OCI-LY7 (cell line): ENCODE results near the gene ANKRD26. TPM values are rescaled to one million over a fixed set of nuclear protein-coding genes. Genes with fewer than 3 reads are reported as not detected.
A peak's percentile ranks its signal among the peaks of the same experiment; 100 is the strongest.

Source experiments
- BruUV-seq: library from RNA; stranded (reverse); fragments of 400-500 nt; replicated peaks from 2 replicates; lab custom pipeline; 2021; lab: Mats Ljungman, UMichigan
- CTCF ChIA-PET: fragments of 300-600 bp; sonication (Branson Sonifier 250); formaldehyde crosslinking; loops from one replicate; lab custom pipeline; 2022; ENCODE audit warnings: antibody characterized with exemption; ENCODE audit not compliant: unreplicated experiment; lab: Charles Lee
- POLR2A ChIA-PET: fragments of 300-600 bp; sonication (Branson Sonifier 250); formaldehyde crosslinking; loops from one replicate; lab custom pipeline; 2022; ENCODE audit warnings: antibody characterized with exemption; lab: Charles Lee
- DNase-seq: peaks from one replicate; pipeline ENCODE4 v3.0.0-alpha.2; 2015; ENCODE audit warnings: low spot score
- H2AFZ ChIP-seq: fragments of 200-600 bp; sonication (generic), shearing (Covaris generic); 2 replicates; pipeline ENCODE4 v1.6.1; 2014; ENCODE audit warnings: mild to moderate bottlenecking, antibody characterized with exemption, low read length, moderate library complexity
- H3K27ac ChIP-seq: fragments of 200-600 bp; sonication (generic); 2 replicates; pipeline ENCODE4 v1.5.1; 2014; ENCODE audit warnings: mixed run types, low read depth, mild to moderate bottlenecking, moderate library complexity, low read length, inconsistent platforms; ENCODE audit not compliant: poor library complexity, severe bottlenecking
- H3K36me3 ChIP-seq: fragments of 200-600 bp; sonication (generic); 2 replicates; pipeline ENCODE4 v1.6.1; 2014; ENCODE audit warnings: mild to moderate bottlenecking, antibody characterized with exemption, low read length, moderate library complexity, mixed read lengths; ENCODE audit not compliant: insufficient read depth
- H3K4me1 ChIP-seq: fragments of 200-600 bp; sonication (generic); 2 replicates; pipeline ENCODE4 v1.5.1; 2014; ENCODE audit warnings: mild to moderate bottlenecking, low read length; ENCODE audit not compliant: insufficient read depth, poor library complexity, severe bottlenecking
- H3K4me2 ChIP-seq: fragments of 200-600 bp; sonication (generic); 2 replicates; pipeline ENCODE4 v1.6.1; 2014; ENCODE audit warnings: mild to moderate bottlenecking, low read length
- H3K4me3 ChIP-seq: fragments of 200-600 bp; sonication (generic); 2 replicates; pipeline ENCODE4 v1.5.1; 2014; ENCODE audit warnings: mild to moderate bottlenecking, low read depth, low read length; ENCODE audit not compliant: poor library complexity, severe bottlenecking
- H3K79me2 ChIP-seq: fragments of 200-600 bp; sonication (generic); 2 replicates; pipeline ENCODE4 v1.6.1; 2016; ENCODE audit warnings: low read depth, mild to moderate bottlenecking, low read length, moderate library complexity, mixed read lengths; ENCODE audit not compliant: insufficient read depth
- H3K9me2 ChIP-seq: fragments of 200-600 bp; sonication (generic); 2 replicates; pipeline ENCODE4 v1.6.1; 2016; ENCODE audit warnings: mild to moderate bottlenecking, low read length, mixed read lengths; ENCODE audit not compliant: insufficient read depth
- H3K9me3 ChIP-seq: fragments of 200-600 bp; sonication (generic); 2 replicates; pipeline ENCODE4 v1.6.1; 2014; ENCODE audit warnings: mild to moderate bottlenecking, mixed run types, low read length, mixed read lengths
- H4K20me1 ChIP-seq: fragments of 200-600 bp; sonication (generic); 2 replicates; pipeline ENCODE4 v1.6.1; 2014; ENCODE audit warnings: mild to moderate bottlenecking, antibody characterized with exemption, low read length, moderate library complexity, mixed read lengths; ENCODE audit not compliant: insufficient read depth
- EZH2phosphoT487 ChIP-seq: fragments of 200-600 bp; sonication (generic); IDR thresholded peaks from 2 replicates; pipeline ENCODE4 v1.6.1; 2018; ENCODE audit warnings: low read depth, borderline replicate concordance, mild to moderate bottlenecking, mixed run types, antibody characterized with exemption, low read length, moderate library complexity, mixed read lengths
- intact Hi-C: fragments of 100-400 bp; cut with micrococcal nuclease; formaldehyde crosslinking; loops from one replicate; pipeline ENCODE4 v1.10.0; 2022; ENCODE audit not compliant: unreplicated experiment
- total RNA-seq, 2 experiments: library from RNA; depleted of rRNA in 1 of 2; stranded (reverse); fragments of >200 nt in 1 of 2; shearing (Covaris generic) in 1 of 2; gene quantifications; 2 replicates each; pipeline ENCODE4 v1.2.3, GENCODE V29; 2014 to 2022
- TF ChIP-seq, protein P1 (sequence below): fragments of 200-600 bp; sonication (generic); conservative IDR thresholded peaks from 2 replicates; pipeline ENCODE4 v1.5.1; 2014; ENCODE audit warnings: mild to moderate bottlenecking, antibody characterized with exemption, low read length, moderate library complexity, mixed read lengths

ANKRD26 gene
- total RNA-seq, 2 experiments from 2014 or later: 8.6 to 13.8 TPM

DNA sequence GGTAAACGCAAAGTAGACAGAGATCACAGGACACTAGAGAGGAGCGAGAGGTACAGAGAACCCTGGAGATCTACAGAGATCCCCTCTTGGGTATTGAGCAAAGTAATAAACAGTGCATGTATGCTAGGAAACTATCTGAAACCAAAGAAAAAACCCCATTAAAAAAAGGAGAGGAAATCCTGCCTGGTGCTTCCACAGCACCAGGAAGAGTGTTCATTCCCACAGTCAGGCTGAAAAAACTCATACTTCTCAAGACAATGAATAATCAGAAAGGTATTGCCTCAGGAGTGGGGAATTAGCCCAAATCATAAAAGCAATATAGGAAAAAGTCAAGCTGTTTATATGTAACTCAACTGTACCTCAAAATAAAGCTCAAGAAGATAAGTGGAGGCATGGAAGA, 59.1 kb downstream of the ANKRD26 start:
- intact Hi-C loops: no loop called here
- ChIA-PET CTCF (no interaction called here), POLR2A (interaction anchor here (0.6 to 0.8 kb wide), 2 partner anchors 83 to 110 kb away, joined by 3 to 4 read pairs; no protein-coding TSS in a partner anchor)
- no peak overlapping the region for H3K27ac ChIP-seq
- H2AFZ ChIP-seq: no peak overlapping the region
- no peaks in the 10 kb centered on the region for H3K4me1 ChIP-seq
- no peaks in the 10 kb centered on the region for H3K9me2 ChIP-seq
- BruUV-seq: no TSS peak
- no peaks in the 10 kb centered on the region for H3K9me3 ChIP-seq
- no peak for DNase-seq
- peaks cover 48% of the 10 kb centered on the region for H3K36me3 ChIP-seq
- no peak for TF ChIP-seq EZH2phosphoT487
- TF ChIP-seq, protein P1, sequence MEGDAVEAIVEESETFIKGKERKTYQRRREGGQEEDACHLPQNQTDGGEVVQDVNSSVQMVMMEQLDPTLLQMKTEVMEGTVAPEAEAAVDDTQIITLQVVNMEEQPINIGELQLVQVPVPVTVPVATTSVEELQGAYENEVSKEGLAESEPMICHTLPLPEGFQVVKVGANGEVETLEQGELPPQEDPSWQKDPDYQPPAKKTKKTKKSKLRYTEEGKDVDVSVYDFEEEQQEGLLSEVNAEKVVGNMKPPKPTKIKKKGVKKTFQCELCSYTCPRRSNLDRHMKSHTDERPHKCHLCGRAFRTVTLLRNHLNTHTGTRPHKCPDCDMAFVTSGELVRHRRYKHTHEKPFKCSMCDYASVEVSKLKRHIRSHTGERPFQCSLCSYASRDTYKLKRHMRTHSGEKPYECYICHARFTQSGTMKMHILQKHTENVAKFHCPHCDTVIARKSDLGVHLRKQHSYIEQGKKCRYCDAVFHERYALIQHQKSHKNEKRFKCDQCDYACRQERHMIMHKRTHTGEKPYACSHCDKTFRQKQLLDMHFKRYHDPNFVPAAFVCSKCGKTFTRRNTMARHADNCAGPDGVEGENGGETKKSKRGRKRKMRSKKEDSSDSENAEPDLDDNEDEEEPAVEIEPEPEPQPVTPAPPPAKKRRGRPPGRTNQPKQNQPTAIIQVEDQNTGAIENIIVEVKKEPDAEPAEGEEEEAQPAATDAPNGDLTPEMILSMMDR: no peak
- H3K79me2 ChIP-seq: no peaks in the 10 kb centered on the region
- no peak overlapping the region for H3K4me3 ChIP-seq
- no peaks in the 10 kb centered on the region for H4K20me1 ChIP-seq
- H3K4me2 ChIP-seq: no peak overlapping the region

DNA sequence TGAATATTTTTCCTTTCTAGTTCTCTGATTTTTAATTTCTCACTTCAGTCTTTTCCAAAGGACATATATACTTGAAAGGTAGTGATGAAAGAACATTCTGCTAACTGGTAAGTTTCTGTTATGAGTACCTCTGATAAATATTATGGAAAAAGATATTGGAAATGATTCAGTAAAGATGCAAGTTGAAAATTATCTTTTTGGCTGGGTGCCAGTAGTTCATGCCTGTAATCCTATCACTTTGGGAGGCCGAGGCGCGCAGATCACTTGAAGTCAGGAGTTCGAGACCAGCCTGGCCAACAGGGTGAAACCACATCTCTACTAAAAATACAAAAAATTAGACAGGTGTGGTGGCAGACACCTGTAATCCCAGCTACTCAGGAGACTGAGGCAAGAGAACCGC, 62.1 kb downstream of the ANKRD26 start:
- Histone ChIP-seq H3K79me2 (no peaks in the 10 kb centered on the region), H3K36me3 (peaks cover 58% of the 10 kb centered on the region), H4K20me1 (no peaks in the 10 kb centered on the region), H3K4me1 (no peaks in the 10 kb centered on the region), H3K9me3 (no peaks in the 10 kb centered on the region), H3K9me2 (no peaks in the 10 kb centered on the region), H3K4me3 (no peak overlapping the region), H2AFZ (no peak overlapping the region), H3K4me2 (no peak overlapping the region), H3K27ac (no peak overlapping the region)
- ChIA-PET POLR2A (interaction anchor here (0.5 kb wide), 1 partner anchor 1324 kb away, joined by 3 read pairs; no protein-coding TSS in a partner anchor), CTCF (no interaction called here)
- intact Hi-C loops: no loop called here
- no peak for DNase-seq
- TF ChIP-seq EZH2phosphoT487: no peak
- TF ChIP-seq, protein P1: no peak
- no TSS peak for BruUV-seq

DNA sequence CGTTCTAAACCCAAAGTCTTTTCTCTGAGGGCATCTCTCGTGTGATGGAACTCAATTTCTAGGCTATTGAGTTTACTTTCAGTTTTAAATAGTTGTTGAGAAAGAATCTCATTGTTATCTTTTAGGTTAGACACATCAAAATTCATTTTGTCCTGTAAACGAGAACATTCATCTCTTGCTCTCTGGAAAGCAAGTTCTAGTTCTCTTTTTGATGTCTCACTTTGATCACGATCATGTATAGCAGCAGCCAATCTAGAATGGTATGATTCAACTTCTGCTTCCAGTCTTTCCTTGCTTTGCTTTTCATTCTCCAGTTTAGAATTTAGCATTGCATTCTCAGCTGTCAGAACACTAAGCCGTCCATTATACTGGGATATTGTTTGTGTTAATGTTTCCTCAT, 65.1 kb downstream of the ANKRD26 start:
- CTCF ChIA-PET: no interaction called here
- TSS peak; percentile 82 for BruUV-seq
- no peak for DNase-seq
- no peak overlapping the region for H3K4me2 ChIP-seq
- intact Hi-C loops: no loop called here
- TF ChIP-seq, protein P1: no peak
- no peak for TF ChIP-seq EZH2phosphoT487
- H2AFZ ChIP-seq: no peak overlapping the region
- H3K9me2 ChIP-seq: no peaks in the 10 kb centered on the region
- no peak overlapping the region for H3K4me3 ChIP-seq
- no peaks in the 10 kb centered on the region for H3K79me2 ChIP-seq
- H4K20me1 ChIP-seq: no peaks in the 10 kb centered on the region
- H3K9me3 ChIP-seq: no peaks in the 10 kb centered on the region
- H3K27ac ChIP-seq: no peak overlapping the region
- H3K36me3 ChIP-seq: peaks cover 51% of the 10 kb centered on the region
- H3K4me1 ChIP-seq: no peaks in the 10 kb centered on the region
- POLR2A ChIA-PET: no interaction called here
